IPS-18a (cell line): ENCODE data around the gene ZNF664.
A peak's percentile ranks its signal among the peaks of the same experiment; 100 is the strongest.

Experiments
- H3K27ac ChIP-seq: one replicate; pipeline ENCODE4 v1.5.1; 2013; ENCODE audit warnings: low read length
- H3K27me3 ChIP-seq: one replicate; pipeline ENCODE4 v1.6.1; 2013; ENCODE audit warnings: mild to moderate bottlenecking, low read length; ENCODE audit not compliant: control insufficient read depth, insufficient read depth
- H3K36me3 ChIP-seq: one replicate; pipeline ENCODE4 v1.6.1; 2013; ENCODE audit warnings: low read depth, low read length; ENCODE audit not compliant: control insufficient read depth
- H3K4me1 ChIP-seq: one replicate; pipeline ENCODE4 v1.6.1; 2013; ENCODE audit warnings: low read depth, low read length; ENCODE audit not compliant: control insufficient read depth
- H3K4me3 ChIP-seq: one replicate; pipeline ENCODE4 v1.5.1; 2013; ENCODE audit warnings: low read length
- H3K9ac ChIP-seq: one replicate; pipeline ENCODE4 v1.6.1; 2013; ENCODE audit warnings: mild to moderate bottlenecking, low read length, moderate library complexity
- H3K9me3 ChIP-seq: one replicate; pipeline ENCODE4 v1.6.1; 2013; ENCODE audit warnings: low read depth, low read length; ENCODE audit not compliant: control insufficient read depth

The ZNF664 gene

DNA sequence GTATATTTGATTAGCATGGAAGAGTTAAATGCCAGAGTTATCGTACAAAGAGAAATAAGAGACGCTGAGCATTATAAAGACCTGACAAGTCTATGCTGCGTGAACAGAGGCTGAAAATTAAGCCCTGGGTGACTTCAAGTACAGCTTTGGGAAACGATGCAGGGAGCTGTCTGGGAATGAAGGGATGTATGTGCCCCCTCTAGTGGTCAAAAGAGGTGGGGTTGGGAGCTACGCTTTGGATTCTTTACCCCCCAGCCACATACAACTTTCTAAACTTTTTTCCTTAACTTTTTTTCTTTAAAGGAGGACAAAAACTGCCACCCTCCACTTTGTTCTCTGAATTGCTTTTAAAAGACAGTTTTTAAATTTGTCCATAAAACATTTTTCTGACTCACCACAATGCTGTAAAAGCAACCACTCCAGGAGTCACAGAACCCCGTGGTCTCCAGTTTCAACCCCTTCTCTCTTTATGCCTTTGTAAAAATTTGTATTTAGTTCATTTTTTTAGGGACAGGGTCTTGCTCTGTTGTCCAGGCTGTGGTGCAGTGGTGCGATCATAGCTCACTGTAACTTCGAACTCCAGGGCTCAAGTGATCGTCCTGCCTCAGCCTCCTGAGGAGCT is 59.4 kb downstream of the ZNF664 start:
- Histone ChIP-seq H3K4me3 (no peak overlapping the region), H3K4me1 (peaks cover 10% of the 10 kb centered on the region), H3K9ac (no peak overlapping the region), H3K27me3 (no peaks in the 10 kb centered on the region), H3K9me3 (no peaks in the 10 kb centered on the region), H3K36me3 (no peaks in the 10 kb centered on the region), H3K27ac (no peak overlapping the region)

DNA sequence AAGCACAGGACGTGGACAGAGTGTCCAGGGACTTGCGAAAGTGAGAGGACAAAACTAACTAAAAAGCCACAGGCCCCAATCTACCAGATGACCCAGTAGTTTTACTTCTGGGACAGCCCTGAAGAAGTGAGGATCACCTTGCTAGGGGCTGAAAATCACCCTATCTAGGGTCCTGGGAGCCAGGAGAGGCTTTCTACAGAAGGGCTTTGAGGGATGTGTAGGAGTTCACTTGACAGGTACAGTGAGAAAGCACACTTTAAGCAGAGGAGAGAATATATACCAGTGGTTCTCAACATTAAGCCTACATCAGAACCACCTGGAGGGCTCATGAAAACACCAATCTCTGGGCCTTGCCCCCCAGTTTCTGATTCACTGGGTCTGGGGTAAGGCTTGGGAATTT is 60.8 kb downstream of the ZNF664 start:
- Histone ChIP-seq H3K9me3 (no peaks in the 10 kb centered on the region), H3K36me3 (no peaks in the 10 kb centered on the region), H3K4me3 (no peak overlapping the region), H3K27me3 (no peaks in the 10 kb centered on the region), H3K9ac (no peak overlapping the region), H3K27ac (no peak overlapping the region), H3K4me1 (peaks cover 10% of the 10 kb centered on the region)

DNA sequence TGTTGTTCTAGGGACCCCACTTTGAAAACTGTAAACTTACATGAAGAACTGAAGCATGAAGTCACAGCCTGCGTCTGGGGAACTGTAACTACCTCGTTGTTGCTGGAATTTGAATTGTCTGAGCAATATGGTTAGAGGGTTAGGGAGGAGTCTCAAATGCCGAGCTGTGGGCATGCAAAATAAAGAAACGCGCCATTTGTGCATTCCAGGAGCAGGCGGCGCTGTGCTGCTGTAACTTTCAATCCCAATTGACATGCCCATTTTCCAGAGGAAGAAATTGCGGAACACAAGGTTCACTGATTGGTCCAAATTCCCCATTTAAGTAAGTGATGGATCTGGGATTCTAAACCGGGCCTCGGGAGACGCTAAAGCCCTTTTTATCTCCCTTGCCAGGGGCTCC is 61.3 kb downstream of the ZNF664 start:
- no peak overlapping the region for H3K9ac ChIP-seq
- peaks cover 10% of the 10 kb centered on the region for H3K4me1 ChIP-seq
- H3K36me3 ChIP-seq, result no peaks in the 10 kb centered on the region

DNA sequence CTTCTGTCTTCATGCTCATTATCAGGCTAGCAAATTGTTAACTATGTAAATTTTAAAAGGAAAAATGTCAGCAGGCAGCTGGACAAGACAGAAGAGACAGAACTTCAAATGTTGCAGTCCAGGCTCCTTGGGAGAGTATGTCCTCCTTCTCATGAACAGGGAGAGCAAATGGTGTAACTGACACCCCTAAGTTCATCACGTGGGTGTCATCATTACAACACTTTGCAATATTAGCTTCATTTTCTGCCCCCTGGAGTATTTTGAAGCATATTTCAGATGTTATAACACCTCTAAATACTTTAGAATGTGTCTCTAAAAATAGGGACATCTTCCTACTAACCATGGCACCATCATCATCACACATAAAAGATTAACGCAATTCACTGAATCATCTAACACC is 62.1 kb downstream of the ZNF664 start:
- H3K27ac ChIP-seq, result no peak overlapping the region
- H3K4me1 ChIP-seq, result peaks cover 10% of the 10 kb centered on the region
- no peaks in the 10 kb centered on the region for H3K9me3 ChIP-seq
- H3K27me3 ChIP-seq, result no peaks in the 10 kb centered on the region
- H3K9ac ChIP-seq, result no peak overlapping the region
- no peaks in the 10 kb centered on the region for H3K36me3 ChIP-seq
- H3K4me3 ChIP-seq, result no peak overlapping the region

More for the DNA sequence above, 61.3 kb downstream of the ZNF664 start:
- no peak overlapping the region for H3K4me3 ChIP-seq
- no peaks in the 10 kb centered on the region for H3K9me3 ChIP-seq
- no peak overlapping the region for H3K27ac ChIP-seq
- no peaks in the 10 kb centered on the region for H3K27me3 ChIP-seq

DNA sequence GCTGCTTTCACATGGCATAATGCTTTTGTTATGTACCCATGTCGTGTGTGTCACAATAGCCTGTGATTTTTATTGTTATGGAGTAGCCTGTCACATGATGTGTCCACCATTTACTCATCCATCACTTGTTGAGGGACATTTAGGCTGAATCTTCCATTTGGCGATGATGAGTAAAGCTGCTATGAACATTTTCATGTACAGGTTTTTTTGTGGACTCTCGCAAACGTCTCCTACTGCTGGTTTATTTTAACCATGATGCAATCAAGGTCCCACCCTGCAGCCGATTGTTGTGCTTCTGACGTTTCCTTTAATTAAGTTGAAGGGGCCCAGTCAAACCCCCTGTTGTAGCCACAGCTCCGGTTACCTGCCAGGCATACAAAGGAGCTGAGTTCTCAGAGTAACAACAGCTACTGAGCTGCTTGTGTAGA is 63.2 kb downstream of the ZNF664 start:
- Histone ChIP-seq H3K9ac (no peak overlapping the region), H3K27me3 (no peaks in the 10 kb centered on the region), H3K4me3 (no peak overlapping the region), H3K4me1 (peaks cover 10% of the 10 kb centered on the region), H3K9me3 (no peaks in the 10 kb centered on the region), H3K36me3 (no peaks in the 10 kb centered on the region), H3K27ac (peak overlapping the region; percentile 53)

DNA sequence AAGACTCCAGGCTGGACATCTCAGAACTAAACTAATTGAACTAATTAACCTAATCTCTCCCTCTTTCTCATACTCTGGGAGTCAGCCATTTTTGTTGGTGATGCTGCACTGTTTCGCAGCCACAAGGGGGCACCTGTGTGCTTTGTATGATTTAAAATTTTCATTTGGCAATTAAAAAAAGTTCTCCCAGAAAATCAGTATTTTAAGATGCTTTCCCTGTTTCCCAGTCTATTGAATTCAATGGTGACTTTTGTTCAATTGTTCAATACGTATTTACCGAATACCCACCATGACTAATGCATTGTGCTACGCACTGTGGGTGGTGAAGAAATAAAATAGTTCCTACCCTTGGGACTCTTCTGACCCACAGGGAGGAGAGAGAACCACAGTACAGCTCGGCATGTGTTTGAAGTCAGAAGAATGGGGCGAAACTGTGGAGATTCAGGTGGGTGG is 63.7 kb downstream of the ZNF664 start:
- H3K27ac ChIP-seq, result peak overlapping the region; percentile 53
- no peaks in the 10 kb centered on the region for H3K27me3 ChIP-seq
- H3K9me3 ChIP-seq, result no peaks in the 10 kb centered on the region
- H3K4me1 ChIP-seq, result peaks cover 10% of the 10 kb centered on the region
- H3K36me3 ChIP-seq, result no peaks in the 10 kb centered on the region
- H3K4me3 ChIP-seq, result no peak overlapping the region
- H3K9ac ChIP-seq, result no peak overlapping the region

DNA sequence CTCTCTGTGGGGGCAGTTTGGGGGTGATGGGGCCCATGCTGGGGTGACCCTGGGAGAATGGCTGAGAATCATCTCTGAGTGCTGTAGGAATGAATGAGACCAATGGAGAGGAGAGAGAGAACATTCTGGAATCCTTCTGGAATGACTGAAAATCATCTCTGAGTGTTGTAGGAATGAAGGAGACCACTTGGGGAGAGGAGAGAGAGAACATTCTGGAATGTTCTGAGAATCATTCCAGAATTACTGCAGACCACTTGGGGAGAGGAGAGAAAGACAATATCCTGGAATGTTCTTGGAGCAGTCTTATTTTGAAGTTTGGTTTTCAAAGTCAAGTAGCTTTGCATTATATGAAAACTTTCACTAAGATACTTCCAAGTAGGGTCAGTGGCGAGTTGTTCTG is 64.3 kb downstream of the ZNF664 start:
- no peaks in the 10 kb centered on the region for H3K27me3 ChIP-seq
- H3K27ac ChIP-seq, result no peak overlapping the region
- peaks cover 10% of the 10 kb centered on the region for H3K4me1 ChIP-seq
- no peak overlapping the region for H3K4me3 ChIP-seq
- no peaks in the 10 kb centered on the region for H3K9me3 ChIP-seq
- no peaks in the 10 kb centered on the region for H3K36me3 ChIP-seq
- H3K9ac ChIP-seq, result no peak overlapping the region

DNA sequence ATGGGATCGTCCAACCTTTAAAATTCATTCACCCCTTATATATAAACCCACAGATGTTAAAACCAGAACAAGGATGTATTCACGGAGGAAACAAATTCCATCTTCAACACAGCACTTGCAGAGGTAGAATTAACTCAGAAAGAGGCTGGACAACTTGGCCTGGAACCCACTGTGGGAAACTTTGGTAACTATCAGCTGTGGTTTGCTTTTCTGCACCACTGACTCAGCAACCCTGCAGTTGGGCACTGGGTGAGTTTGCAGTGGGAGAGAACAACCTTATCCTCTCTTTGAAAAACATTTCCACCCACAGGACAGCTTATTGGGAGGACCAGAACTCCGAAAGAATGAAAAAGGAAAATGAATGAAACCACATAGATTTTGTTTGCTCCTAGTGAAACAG is 66.3 kb downstream of the ZNF664 start:
- H3K27ac ChIP-seq, result no peak overlapping the region
- no peaks in the 10 kb centered on the region for H3K9me3 ChIP-seq
- H3K4me3 ChIP-seq, result no peak overlapping the region
- H3K27me3 ChIP-seq, result no peaks in the 10 kb centered on the region
- H3K4me1 ChIP-seq, result peaks cover 10% of the 10 kb centered on the region
- H3K36me3 ChIP-seq, result no peaks in the 10 kb centered on the region
- H3K9ac ChIP-seq, result no peak overlapping the region

DNA sequence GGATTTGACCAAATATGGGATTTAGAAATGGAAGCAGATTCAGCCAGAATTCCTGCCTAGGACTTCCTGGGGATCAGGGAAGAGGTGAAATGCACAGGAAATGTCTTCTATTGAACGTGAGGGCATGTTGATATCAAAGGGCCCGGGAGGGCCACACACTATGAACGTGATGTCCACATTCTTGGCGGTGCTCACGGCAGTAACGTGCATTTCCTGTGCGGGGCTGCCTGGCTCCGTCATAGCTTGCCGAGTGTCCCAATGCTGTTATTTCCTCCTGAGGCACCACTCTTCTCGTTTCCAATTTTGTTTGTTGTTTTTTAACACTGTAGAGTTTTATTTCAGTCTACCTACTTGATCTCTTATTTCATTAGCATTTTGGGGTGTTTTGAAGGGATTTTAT is 67.3 kb downstream of the ZNF664 start:
- peaks cover 10% of the 10 kb centered on the region for H3K4me1 ChIP-seq
- no peak overlapping the region for H3K9ac ChIP-seq
- H3K4me3 ChIP-seq, result no peak overlapping the region
- H3K27me3 ChIP-seq, result no peaks in the 10 kb centered on the region
- H3K36me3 ChIP-seq, result no peaks in the 10 kb centered on the region
- no peak overlapping the region for H3K27ac ChIP-seq
- no peaks in the 10 kb centered on the region for H3K9me3 ChIP-seq

DNA sequence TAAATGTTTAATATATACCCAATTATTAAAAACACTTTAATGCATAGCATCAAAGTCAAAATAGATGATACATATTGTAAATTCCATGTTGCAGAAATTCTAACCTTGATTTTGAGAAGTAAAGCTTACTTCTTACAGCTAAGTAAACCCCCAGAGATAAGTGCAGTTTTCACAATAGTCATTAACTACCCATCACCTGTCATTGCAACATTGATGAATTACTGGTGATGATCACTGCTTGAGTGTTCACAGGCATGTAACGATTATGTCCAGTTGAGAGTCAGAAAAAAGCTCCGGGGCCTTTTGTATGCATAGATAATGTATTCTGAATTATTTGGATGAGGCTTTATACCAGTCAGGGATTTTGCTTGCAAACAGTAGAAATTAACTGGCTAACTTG is 67.7 kb downstream of the ZNF664 start:
- no peaks in the 10 kb centered on the region for H3K27me3 ChIP-seq
- H3K9ac ChIP-seq, result no peak overlapping the region
- no peaks in the 10 kb centered on the region for H3K36me3 ChIP-seq
- H3K4me3 ChIP-seq, result no peak overlapping the region
- no peak overlapping the region for H3K27ac ChIP-seq
- H3K4me1 ChIP-seq, result peaks cover 12% of the 10 kb centered on the region
- no peaks in the 10 kb centered on the region for H3K9me3 ChIP-seq

DNA sequence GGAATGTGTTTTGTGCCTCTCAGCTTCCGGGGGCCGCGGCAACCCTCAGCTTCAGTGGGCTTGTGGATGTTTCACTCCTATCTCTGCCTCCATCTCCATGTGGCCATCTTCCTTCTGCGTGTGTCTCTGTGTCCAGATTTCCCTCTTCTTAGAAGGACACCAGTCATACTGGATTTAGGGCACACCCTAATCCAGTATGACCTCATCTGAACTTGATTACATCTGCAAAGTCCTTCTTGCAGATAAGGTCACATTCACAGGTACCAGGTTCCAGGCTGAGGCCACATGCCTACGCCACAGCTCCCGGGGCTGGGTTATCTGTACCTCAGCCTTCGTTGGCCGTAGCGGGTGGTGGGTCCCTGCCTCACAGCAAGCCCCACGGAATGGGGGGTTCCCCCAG is 68.9 kb downstream of the ZNF664 start:
- Histone ChIP-seq H3K4me3 (no peak overlapping the region), H3K4me1 (peaks cover 5% of the 10 kb centered on the region), H3K27ac (no peak overlapping the region), H3K27me3 (no peaks in the 10 kb centered on the region), H3K9me3 (peaks cover 3% of the 10 kb centered on the region), H3K9ac (no peak overlapping the region), H3K36me3 (no peaks in the 10 kb centered on the region)

DNA sequence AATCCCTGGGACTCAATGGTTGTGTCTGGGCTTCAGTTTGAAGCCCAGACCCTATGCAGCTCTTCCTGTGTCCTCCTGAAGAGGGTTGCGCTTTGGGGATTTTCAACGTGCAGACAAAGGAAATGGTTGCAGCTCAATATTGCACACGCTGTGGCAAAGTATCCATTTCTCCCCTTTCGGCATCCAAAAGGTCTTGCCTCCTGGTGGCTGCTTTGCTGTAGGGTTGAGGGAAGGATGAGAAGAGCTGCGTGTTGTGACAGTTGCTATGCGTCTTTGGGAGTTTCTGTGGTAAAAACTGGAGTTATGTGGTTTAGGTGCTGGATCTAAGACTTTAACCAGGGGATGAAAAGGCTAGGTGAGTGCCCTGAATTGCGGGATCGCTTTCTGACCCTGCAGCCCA is 71.0 kb downstream of the ZNF664 start:
- Histone ChIP-seq H3K9ac (no peak overlapping the region), H3K4me1 (peaks cover 5% of the 10 kb centered on the region), H3K4me3 (no peak overlapping the region), H3K9me3 (peaks cover 14% of the 10 kb centered on the region), H3K27me3 (no peaks in the 10 kb centered on the region), H3K36me3 (no peaks in the 10 kb centered on the region), H3K27ac (no peak overlapping the region)
